ENCODE data around the gene KIF1A.

KIF1A gene

DNA sequence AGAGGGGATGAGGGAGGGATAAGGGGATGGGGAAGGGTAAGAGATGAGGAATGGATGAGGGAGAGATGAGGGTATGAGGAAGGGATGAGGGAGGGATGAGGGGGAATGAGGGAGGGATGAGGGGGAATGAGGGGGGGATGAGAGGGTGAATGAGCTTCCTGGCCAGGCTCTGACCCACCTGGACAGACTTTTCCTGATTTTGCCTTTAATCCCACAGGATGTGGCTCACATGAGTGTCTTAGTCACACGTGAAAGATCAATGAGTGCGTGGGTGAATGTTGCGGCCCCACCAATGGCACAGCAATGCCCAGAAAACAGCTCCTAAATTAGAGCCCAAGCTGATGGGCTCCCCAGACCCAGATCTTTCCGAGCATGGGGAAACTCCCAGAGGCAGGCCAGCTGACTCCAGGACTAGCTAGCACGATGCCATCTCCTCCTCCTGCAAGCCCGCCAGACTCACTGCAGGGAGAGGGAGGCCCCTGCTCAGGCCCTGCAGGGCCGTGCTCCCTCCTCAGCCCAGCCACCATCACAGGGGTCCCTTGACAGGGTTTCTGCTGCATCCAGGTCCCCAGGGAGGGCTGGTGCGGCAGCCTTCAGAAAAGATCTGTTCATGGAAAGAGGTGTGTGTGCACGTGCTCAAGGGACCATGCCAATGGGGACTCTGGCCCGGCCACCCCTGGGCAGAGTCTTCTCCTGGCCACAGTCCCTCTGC lies 87.0 kb downstream of the KIF1A start:
- no peak for DNase-seq (ENCODE audit: low spot score)

DNA sequence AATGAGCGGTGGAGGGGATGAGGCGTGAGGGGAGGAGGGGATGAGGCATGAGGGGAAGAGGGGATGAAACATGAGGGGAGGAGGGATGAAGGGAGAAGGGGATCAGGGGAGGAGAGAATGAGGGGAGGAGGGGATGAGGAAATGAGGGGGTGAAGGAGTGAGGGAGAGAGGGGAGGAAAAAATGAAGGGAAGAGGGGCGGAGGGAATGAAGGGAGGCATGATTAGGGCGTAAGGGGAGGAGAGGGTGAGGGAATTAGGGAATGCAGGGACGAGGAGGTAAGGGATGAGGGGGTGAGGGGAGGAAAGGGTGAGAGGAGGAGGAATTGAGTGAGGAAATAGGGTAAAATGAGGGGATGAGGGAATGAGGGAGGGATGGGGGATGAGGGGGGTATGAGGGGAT lies 87.8 kb downstream of the KIF1A start:
- DNase-seq (ENCODE audit: low spot score) = no peak

DNA sequence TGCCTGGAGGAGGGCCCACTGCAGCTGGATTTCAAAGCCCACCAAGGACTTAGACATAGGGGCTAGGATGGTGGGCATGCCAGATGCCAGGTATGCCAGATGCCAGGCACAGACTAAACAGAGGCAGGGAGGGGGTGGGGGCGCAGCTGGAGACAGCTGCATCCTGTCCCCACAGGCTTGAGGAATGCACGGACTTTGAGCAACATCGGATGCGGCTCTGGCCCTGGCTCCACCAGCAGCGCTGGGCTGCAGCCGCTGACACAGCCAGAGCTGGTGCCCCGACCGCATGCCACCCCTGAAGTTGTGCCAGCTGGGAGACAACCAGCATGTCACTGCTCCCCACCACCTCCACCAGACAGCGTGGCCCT lies 88.9 kb downstream of the KIF1A start:
- no peak for DNase-seq (ENCODE audit: low spot score)

DNA sequence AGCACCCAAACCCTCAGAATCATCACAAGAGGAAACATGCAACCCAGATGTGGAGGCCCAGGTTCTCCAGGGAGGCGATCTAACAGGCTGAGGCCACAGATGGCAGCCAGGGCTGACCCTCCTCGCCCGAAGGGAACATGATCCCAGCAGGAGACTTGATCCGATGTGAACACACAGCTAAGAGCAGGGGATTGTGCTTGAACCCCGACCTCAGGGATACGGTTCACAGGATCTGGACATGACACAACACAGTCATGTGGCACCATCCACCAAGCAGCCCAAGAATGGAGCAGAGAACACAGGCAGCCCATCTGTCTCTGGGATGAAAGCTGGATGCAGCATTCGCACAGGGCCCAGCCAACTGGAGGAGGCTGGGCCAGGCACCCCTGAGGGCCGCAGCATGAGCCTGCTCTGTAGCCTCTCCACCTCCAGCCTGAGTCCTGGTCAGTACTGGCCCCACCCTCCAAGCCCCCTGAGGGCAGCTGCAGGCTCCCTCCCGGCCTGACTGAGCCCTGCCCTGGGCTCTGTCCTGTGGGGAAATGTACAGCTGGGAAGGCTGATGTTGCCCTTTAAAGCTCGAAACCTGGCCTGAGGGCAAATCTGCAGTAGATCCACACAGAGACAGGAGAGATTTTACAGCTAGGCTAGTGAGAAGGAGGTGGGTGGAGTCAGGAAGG lies 89.4 kb downstream of the KIF1A start:
- DNase-seq (ENCODE audit: low spot score) = no peak

DNA sequence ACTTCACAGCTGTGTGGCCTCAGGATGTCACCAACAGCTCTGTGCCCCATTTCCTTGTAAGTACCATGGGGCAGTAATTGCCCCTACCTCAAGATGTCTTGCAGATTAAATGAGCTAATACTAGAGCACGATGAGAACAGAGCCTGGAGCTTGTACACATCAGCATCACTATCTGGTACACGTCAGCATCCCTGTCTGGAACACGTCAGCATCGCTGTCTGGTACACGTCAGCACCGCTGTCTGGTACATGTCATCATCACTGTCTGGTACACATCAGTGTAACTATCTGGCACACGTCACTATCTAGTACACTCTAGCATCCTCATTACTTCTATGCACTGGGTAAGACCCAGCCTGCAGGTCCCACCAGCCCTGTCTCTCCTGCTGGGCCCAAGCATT lies 91.2 kb downstream of the KIF1A start:
- no peak for DNase-seq (ENCODE audit: low spot score)

DNA sequence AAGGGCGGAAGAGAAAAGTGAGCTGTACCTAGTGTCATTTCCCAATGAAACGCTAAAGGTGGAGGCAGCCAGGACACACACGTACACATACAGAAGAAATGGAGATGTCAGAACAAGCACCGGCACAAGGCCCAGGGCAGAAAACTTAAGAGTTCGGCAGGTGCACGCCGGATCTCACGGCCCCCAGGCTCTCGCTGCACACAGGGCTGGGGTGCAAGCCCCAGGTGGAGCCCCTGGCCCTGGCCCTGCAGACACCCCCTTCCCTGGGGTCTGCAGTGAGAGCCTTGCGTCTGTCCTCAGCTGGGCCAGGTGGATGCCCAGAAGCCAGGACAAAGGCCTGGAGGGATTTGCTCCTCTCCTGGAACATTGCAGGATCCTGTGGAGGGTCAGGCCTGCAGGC lies 91.7 kb downstream of the KIF1A start:
- no peak for DNase-seq (ENCODE audit: low spot score)

DNA sequence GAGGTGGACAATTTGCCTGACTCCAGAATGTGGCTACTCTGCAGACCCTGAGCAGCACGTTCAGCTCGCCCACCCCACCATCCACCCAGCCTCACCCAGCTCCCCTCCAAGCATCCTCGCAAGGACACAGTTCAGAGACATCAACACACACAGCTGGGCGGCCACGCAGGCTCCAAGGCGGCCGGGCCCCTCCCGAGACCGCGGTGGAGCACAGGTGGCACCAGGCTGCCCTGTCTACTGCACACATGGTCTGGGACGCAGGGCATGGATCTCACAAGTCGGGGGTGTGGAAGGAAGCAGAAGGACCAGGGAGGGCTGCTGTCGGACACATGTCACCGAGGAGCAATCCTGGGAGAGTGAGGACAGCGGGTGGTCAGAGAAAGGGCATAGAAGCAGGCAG lies 92.1 kb downstream of the KIF1A start:
- DNase-seq (ENCODE audit: low spot score) = no peak

DNA sequence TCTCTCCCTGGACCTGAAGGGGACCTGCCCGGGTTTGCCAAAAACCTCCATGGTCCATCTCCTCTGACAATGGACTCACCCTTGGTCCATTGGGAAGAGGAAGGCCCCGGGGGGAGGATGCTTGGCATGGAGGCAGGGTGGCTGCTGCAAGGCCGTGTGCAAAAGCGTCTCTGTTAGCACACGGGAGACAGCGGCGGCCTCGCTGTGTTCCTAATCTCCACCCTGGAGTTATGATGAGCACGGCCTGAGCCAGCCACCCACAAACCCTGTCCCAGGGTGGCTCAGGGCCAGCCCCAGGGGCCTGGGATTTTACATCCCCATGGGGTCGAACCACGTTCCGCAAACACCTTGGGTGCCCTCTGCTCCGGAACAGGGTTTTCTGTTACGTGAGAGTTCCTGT lies 92.6 kb downstream of the KIF1A start:
- no peak for DNase-seq (ENCODE audit: low spot score)

DNA sequence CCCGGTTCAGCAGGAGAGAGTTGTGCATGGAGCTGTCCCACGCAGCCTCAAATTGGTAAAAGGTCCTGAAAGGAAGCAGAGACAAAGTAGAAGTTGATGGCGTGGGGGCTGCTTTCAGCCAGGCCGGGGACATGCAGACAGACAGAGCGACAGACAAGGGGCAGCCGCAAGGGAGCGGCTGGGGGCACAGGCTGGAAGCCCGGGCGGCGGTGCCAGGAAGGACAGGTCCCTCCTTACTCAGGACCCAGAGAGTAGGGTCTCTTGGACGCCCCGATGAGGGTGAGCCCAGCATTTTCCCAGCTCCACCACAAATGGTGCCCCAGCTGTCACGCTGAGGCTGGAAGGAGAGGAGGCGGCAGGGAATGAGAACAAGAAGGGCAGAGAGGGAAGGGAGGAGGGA lies 93.1 kb downstream of the KIF1A start:
- DNase-seq (ENCODE audit: low spot score) = no peak

DNA sequence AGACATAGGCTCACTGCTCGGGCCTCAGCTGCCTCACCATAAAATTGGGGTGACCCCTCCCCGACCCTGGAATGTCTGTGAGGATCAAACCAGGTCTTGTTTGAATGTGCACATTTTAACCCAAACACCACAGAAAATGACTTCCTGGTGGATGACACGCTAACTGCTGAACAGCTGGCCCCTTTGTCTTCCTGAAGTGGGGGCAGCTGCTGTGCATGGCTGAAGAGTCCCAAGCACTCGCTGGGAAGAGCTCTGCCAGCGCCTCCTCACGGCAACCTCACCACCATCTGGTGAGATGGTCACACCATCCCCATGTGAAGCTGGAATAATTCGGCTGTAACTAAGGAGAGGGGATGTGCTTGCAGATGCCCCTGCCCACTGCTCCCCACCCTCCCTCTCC lies 94.3 kb downstream of the KIF1A start:
- DNase-seq (ENCODE audit: low spot score) = no peak

DNA sequence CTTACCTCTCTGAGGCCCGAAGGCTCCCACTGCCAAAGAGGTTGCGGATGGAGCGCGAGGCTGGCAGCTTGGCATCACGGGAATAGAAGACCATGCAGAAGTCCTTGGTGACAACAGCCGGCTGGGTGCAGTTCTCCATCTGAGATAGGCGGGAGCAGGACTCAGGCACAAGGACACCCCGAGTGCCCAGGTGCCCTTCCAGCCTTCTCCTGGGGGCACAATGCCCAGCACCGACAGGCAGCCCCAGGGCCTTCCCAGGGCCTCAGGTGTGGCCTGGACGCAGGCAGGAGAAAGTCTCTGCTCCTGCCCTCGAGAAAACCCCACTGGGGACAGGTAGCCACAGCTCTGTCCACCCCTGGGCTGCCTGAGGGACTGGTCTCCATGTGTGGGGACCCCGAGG lies 94.8 kb downstream of the KIF1A start:
- no peak for DNase-seq (ENCODE audit: low spot score)

DNA sequence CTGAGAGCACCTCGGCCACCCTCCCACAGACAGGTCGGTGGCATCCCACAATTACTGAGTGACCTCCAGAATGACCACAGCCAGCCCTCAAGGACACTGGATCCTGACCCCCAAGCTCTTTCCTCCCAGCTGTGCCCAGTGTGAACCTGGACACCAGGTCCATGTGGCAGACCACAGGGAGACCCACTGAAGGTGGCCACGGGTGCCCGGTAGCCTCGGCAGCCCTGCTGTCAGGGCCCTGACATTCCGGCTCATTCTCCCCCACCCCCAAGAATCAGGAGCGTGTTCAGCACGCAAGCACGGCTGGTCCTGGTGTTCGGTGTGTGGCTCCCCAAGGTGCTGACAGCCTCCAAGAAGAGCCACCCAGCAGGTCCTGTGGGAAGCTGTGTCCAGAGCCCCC lies 95.6 kb downstream of the KIF1A start:
- no peak for DNase-seq (ENCODE audit: low spot score)

DNA sequence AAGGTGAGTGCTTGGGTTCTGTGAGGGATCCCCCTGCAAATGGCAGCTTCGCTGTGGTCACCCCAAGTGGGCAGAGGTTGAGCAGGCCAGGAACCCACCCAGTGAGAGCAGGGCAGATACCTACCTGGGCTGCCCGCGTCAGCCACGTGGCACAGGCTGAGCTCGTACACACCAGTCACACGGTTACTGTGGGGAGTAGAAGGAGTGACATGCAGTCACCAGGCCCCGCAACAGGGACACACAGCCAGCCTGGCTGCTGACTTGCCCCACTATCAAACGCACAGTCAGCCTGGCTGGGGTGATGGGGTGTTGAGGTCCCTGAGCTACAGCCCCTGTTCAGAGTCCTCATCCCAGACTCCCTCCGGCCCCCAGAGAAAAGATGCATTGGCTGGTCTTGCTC lies 96.2 kb downstream of the KIF1A start:
- no peak for DNase-seq (ENCODE audit: low spot score)

DNA sequence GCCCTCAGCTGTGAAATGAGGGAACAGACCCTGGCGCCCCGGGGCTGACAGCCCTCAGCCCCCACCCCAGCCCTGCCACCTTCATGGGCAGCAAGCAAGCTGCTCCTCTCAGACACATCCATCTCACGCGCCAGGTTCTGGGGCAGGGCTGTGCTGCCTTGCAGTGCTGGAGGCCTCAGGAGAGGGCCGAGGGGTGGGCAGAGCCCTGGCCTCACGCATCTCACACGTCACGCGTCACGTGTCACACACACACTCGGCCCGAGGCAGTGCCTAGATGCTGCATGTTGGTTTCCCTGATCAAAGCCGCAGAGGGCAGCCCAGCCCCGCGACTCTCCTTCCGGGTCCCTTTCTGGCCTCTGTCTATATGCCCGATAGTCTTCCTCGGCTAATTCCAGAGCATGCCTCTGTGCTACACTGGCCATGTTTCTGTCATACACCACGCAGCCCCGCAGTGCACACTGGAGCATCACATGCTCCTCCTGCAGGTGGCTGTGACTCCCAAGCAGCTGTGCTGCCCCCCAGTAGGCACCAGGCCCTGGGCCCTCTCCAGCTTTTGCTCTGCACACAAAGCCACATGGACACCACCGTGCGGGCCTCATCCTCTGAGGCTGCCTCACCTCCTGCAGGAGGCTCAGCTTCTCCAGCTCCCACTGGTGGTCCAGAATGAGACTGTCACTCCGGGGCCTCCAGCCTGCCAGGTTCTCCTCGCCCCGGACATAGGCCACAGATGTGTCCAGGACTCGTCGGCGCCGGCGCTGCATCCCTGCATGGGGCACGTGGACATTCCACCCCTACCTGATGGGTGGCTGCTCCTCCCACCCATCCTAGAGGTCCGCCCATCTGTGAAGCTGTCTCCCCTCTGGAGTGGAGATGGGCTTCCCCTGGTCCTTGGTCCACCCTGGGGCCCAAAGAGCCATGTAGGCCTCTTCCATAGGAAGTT lies 97.0 kb downstream of the KIF1A start:
- DNase-seq (ENCODE audit: low spot score) = no peak

DNA sequence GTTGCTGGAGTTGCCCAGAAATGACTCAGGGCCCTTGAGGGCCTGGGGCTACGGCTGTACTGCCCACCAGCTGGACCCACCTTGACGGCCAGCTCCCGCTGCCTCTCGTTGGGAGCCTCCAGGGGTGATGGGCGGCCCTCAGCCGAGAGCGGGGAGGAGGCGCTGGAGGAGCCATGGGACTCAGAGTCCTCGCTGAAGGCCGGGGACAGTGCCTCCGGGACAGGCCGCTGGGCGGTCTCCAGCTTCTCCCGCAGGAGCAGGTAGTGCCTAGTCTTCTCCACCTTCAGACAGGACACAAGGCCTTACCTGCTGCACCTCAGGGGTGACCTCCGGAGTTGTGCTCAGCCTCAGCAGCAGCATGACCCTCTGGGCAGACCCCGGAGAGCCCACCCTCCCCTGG lies 97.6 kb downstream of the KIF1A start:
- no peak for DNase-seq (ENCODE audit: low spot score)

DNA sequence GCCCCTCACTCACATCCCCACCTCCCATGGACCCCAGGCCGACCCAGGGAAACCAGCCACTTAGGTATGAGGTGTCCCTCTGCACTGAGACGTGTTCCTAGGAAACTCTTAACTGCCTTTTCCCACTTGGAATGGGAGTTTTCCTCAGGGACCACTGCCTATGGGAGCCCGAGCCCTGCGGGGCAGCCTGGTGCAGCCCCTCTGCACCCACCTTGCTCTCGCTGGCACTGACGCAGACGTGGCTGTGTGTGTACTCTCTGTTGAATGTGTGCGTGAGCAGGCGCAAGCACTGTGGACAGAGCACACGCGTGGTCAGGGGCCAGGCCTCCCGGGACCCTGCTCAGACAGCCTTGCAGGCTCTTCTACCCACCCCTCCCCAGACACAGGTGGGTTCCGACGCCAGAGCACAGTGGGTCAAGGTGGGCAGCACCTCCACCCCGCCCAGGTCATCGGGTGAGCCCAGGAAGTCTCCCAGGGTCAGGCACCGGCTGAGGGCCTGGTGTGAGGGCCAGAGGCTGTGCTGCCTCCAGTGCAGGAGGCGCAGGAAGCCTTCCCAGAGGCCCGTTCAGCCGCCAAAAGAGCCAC lies 98.3 kb downstream of the KIF1A start:
- no peak for DNase-seq (ENCODE audit: low spot score)

DNA sequence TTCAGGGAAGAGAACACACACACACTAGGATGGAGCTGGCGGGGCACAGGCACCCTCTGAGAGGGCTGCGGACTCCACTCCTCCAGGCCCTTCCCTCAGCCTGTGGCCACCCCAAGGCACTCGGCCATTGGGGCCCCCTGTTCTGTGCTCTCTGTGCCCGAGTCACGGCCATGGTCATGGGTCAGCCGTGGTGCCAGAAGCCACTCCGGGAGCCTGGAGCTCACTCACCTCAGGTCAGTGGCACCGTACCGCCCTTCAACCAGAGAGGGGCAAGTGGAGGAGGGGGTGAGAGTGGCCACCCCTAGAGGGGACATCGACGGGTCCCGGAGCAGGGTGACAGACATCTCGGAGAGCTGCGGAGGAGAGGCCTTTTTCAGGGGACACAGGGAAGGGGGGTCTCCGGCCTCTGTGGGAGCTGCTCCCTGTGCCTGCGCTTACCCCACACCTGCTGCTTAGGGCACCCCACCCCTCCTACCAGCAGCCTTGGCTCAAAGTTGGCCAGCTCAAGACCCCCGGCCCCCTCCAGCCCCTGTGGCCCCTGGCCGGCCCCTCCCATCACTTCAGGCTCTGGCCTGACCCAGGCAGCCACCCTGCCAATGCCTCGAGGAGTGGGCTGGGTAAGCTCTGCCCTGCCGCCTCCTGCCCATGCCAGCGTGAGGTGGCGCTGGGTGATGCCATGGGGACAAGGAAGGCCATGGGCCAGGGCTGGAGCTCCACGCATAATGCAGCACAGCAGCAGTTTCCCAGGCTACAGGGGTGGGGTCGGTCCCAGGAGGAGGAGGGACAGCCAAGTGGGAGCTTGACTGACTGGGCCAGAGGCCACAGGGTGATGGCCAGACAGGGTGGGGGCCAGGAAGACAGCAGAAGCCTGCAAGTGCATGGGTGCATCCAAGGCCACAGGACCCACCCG lies 99.1 kb downstream of the KIF1A start:
- no peak for DNase-seq (ENCODE audit: low spot score)

DNA sequence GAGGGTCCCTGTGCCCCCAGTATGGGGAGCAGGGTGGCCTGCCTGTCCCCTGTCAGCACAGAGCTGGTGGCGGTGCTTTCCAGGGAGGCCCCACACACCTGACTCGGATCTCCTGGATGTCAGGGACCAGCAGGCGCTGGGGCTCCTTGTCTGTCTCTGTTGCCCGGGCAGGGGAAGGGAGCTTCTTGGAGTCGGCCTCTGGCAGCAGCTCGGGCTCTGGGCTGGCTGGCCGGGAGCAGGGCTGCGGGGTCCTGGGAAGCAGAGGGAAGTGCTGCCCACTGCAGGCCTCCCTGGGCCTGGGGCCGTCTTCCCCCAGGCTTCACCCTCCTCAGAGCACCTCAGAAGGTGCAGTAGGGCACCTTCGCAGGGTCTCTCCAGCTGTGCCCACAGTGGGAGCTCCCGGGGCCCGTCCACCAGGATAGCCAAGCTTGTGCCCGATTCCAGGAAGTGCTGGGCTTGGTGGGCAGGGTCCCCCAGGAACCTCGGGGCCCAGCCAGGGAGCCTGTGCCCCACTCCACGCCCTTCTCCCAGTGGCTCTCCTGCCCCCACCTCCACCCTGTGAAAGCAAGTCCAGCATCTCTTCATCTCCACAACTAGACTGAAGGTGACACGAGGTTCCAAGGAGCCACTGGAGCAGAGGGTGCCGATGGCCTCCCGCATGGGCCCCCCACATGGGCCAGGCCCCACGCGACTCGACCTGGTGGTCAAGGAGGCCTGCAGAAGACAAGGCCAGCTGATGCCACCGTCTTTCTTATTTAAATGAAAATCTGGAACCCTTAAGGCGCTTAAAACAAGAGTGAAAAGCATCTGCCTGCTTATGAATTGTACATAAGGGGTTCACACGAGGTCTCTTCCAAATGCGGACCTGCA lies 100.1 kb downstream of the KIF1A start:
- no peak for DNase-seq (ENCODE audit: low spot score)

DNA sequence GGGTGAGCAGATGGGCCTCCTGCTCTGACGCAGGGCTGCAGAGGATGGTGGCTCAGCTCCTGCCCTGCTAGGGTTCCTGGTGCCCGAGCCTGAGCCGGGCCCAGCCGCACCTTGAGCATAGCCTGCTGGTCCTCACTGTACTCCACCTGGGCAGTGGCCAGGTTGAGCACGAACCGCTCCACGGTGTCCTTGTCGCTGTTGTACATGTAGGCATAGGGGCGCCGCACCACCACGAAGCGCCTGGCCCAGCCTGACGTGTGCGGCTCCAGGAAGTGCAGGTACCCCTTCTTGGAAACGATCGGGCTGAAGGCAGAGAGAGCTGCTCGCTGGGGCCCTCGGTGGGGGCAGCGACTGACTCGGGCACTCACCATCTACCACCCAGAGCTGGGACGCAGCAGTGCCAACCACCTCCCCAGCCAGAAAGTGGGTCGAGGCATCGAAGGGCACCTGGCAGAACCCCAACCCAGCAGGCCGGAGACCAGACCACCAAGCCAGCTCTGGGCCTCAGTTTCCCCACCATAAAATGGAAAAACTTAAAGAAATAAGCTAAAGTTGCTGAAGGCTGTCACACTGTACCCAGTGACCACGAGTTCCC lies 101.0 kb downstream of the KIF1A start:
- DNase-seq (ENCODE audit: low spot score) = no peak

Measured in kidney capillary endothelial cell (primary cell).